ENCODE data around the gene LIPC. TPM values are rescaled to one million over a fixed set of nuclear protein-coding genes. Genes with fewer than 3 reads are reported as not detected.

Gene LIPC
- total RNA-seq: 1.0 TPM
- long read RNA-seq, partial matches to known transcripts: 0 of 4 reads
- long read RNA-seq, other reads (novel, unspliced or antisense): 4 of 4 reads

DNA sequence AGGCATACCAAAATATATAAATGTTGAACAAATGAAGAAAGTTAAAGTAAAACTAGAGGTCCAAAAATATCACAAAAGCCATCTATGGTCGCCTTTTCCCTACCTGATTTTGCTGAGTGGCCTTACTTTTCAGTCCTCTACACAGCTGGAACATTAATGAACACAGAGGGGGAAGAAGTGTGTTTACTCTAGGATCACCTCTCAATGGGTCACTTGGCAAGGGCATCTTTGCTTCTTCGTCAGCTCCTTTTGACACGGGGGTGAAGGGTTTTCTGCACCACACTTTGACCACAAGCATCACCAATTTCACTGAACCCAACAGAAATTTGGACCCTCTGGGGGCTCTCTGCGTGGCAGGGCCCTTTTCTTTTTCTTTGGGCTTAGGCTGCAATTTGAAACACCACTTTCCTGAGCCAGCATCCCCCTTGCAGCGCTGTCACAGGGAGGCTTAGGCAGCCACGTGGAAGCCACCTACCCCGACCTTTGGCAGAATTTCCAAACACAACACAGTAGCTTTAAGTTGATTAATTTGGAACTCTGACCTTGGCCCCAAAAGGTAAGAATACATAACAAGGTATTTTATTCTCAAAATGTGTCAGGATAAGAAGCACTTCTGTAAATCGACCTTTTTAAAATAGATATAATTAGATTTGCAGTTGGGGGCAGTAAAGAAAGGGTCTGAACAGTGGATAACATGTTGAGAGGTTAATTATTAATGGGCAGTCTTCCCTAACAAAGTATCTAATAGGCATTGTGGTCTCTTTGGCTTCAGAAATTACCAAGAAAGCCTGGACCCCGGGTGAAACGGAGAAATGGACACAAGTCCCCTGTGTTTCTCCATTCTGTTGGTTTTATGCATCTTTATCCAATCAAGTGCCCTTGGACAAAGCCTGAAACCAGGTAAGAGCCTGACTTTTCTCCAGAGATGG, at the start of gene LIPC:
Gene LIPC (plus strand): TSS at position 771 of the 929 bp plus-strand sequence. CDS start 42 bp downstream, at position 813.
- TF ChIP-seq, protein P1, sequence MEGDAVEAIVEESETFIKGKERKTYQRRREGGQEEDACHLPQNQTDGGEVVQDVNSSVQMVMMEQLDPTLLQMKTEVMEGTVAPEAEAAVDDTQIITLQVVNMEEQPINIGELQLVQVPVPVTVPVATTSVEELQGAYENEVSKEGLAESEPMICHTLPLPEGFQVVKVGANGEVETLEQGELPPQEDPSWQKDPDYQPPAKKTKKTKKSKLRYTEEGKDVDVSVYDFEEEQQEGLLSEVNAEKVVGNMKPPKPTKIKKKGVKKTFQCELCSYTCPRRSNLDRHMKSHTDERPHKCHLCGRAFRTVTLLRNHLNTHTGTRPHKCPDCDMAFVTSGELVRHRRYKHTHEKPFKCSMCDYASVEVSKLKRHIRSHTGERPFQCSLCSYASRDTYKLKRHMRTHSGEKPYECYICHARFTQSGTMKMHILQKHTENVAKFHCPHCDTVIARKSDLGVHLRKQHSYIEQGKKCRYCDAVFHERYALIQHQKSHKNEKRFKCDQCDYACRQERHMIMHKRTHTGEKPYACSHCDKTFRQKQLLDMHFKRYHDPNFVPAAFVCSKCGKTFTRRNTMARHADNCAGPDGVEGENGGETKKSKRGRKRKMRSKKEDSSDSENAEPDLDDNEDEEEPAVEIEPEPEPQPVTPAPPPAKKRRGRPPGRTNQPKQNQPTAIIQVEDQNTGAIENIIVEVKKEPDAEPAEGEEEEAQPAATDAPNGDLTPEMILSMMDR (IDR thresholded peaks at IDR 0.05): no peak
- intact Hi-C loops (cut with DNase I): no loop called here
- ATAC-seq (no peak), DNase-seq (no peak)
- no peak within 1 kb of the TSS for H3K4me3 ChIP-seq
- H3K27ac ChIP-seq: no peak within 1 kb of the TSS
- no peaks in the 10 kb centered on the region for H3K36me3 ChIP-seq
- no peaks in the 10 kb centered on the region for H3K27me3 ChIP-seq (ENCODE audit: low read depth)
- peaks cover 4% of the 10 kb centered on the region for H3K4me1 ChIP-seq
- H3K9me3 ChIP-seq: no peaks in the 10 kb centered on the region

DNA sequence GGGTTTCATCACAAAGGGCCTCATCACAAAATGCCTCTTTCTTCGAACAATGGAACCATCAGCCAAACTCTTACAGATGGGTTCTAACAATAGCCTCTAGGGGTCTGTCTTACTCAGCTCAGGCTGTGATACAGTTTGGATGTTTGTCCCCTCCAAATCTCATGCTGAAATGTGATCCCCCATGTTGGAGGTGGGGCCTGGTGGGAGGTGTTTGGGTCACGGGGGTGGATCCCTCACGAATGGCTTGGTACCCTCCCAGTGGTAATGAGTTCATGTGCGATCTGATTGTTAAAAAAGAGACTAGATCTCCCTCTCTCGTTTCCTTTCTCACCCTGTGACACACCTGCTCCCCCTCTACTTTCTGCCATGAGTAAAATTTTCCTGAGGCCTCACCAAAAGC, 47.9 kb upstream of the LIPC start:
- intact Hi-C loops (cut with DNase I): no loop called here

DNA sequence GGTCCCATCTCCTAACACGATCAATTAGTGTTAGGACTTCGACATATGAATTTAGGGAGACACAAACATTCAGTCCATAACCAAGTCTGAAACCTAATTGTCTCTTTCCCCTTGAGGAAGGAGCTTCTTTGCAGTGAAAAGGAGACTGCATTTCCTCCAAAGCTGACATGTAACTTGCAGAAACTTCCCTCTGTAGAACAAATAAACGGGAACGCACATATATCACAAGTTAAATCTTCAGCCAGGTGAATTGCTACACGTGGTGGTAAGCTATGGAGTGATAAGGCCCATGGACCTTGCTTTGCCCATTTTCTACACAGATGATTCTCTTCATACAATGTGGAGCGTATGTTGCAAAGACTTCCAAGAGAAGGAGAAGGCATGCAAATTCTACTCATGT, 47.1 kb upstream of the LIPC start:
- Histone ChIP-seq H3K4me3 (no peak overlapping the region), H3K36me3 (no peaks in the 10 kb centered on the region), H3K27me3 (ENCODE audit: low read depth) (no peaks in the 10 kb centered on the region), H3K4me1 (no peaks in the 10 kb centered on the region), H3K27ac (no peak overlapping the region), H3K9me3 (no peaks in the 10 kb centered on the region)
- ATAC-seq (no peak), DNase-seq (no peak)
- TF ChIP-seq, protein P1 (IDR thresholded peaks at IDR 0.05): no peak
- intact Hi-C loops (cut with DNase I): no loop called here

More for the DNA sequence above, 47.9 kb upstream of the LIPC start:
- no peaks in the 10 kb centered on the region for H3K36me3 ChIP-seq
- H3K27ac ChIP-seq: no peak overlapping the region
- H3K4me1 ChIP-seq: no peaks in the 10 kb centered on the region
- TF ChIP-seq, protein P1 (IDR thresholded peaks at IDR 0.05): no peak
- DNase-seq: no peak
- H3K9me3 ChIP-seq: no peaks in the 10 kb centered on the region
- H3K27me3 ChIP-seq (ENCODE audit: low read depth): no peaks in the 10 kb centered on the region
- no peak overlapping the region for H3K4me3 ChIP-seq
- no peak for ATAC-seq

DNA sequence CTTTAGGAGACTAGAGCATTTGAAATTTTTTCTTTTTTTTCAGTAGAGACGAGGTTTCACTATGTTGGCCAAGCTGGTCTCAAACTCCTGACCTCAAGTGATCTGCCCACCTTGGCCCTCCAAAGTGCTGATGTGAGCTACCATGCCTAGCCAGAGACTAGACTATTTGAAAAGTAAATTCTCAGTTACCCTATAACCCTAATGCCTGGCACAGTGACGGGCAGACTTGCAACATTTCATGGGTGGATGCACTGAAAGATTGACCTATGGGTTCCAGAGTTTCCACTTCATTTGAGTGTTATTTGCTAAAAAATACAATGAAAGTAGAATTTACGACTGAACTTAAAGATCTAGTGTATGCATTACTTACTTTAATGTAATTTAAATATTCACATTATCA, 45.7 kb upstream of the LIPC start:
- no peaks in the 10 kb centered on the region for H3K27me3 ChIP-seq (ENCODE audit: low read depth)
- H3K4me3 ChIP-seq: no peak overlapping the region
- H3K36me3 ChIP-seq: no peaks in the 10 kb centered on the region
- H3K9me3 ChIP-seq: no peaks in the 10 kb centered on the region
- H3K4me1 ChIP-seq: no peaks in the 10 kb centered on the region
- no peak for ATAC-seq
- no peak for DNase-seq
- H3K27ac ChIP-seq: no peak overlapping the region
- TF ChIP-seq, protein P1 (IDR thresholded peaks at IDR 0.05): no peak
- intact Hi-C loops (cut with DNase I): no loop called here

DNA sequence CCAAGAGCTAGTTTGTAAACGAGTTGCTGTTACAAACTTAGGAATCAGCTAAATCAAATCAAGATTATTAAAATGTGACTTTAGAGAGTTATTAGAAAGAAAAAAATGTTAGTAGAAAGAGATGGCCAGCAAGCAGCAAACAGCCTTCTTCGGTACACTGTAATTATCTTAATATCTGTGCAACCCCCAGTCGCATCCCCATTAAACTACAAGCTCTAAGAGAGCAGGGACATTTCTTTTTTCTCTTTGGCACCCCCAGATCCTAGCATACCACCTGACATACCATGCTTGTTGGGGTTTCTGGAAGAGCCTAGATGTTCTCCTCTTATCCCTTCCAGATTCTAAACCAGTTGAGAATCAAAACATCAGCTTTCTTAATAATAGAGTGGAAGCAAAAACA, 45.1 kb upstream of the LIPC start:
- no peak for ATAC-seq
- TF ChIP-seq, protein P1 (IDR thresholded peaks at IDR 0.05): no peak
- Histone ChIP-seq H3K4me1 (no peaks in the 10 kb centered on the region), H3K27ac (no peak overlapping the region), H3K9me3 (no peaks in the 10 kb centered on the region), H3K27me3 (ENCODE audit: low read depth) (no peaks in the 10 kb centered on the region), H3K4me3 (no peak overlapping the region), H3K36me3 (no peaks in the 10 kb centered on the region)
- intact Hi-C loops (cut with DNase I): no loop called here
- DNase-seq: no peak
